Endodermal cell (in vitro differentiated cells): ENCODE measurements around the gene TMPRSS11D. TPM values are rescaled to one million over a fixed set of nuclear protein-coding genes. Genes with fewer than 3 reads are reported as not detected.

Experiments used
- DNase-seq: peaks from one replicate; pipeline ENCODE4 v3.0.0-alpha.2; 2017
- H3K27ac ChIP-seq: 2 replicates; pipeline ENCODE4 v1.5.1; 2013; ENCODE audit warnings: mild to moderate bottlenecking, low read depth, low read length, moderate library complexity
- H3K27me3 ChIP-seq: 2 replicates; pipeline ENCODE4 v1.6.1; 2013; ENCODE audit warnings: mild to moderate bottlenecking, low read length, moderate library complexity; ENCODE audit not compliant: insufficient read depth, control insufficient read depth, poor library complexity, severe bottlenecking
- H3K36me3 ChIP-seq: 2 replicates; pipeline ENCODE4 v1.7.0; 2013; ENCODE audit warnings: mild to moderate bottlenecking, low read length, moderate library complexity; ENCODE audit not compliant: control insufficient read depth, insufficient read depth
- H3K4me1 ChIP-seq: one replicate; pipeline ENCODE4 v1.7.0; 2013; ENCODE audit warnings: low read length; ENCODE audit not compliant: control insufficient read depth, insufficient read depth
- H3K4me3 ChIP-seq: 2 replicates; pipeline ENCODE4 v1.5.1; 2013; ENCODE audit warnings: mild to moderate bottlenecking, low read length, moderate library complexity
- H3K9ac ChIP-seq: 2 replicates; pipeline ENCODE4 v1.6.1; 2013; ENCODE audit warnings: mild to moderate bottlenecking, low read length, moderate library complexity; ENCODE audit not compliant: poor library complexity, severe bottlenecking; ENCODE audit errors: extremely low read depth
- H3K9me3 ChIP-seq: 2 replicates; pipeline ENCODE4 v1.6.1; 2013; ENCODE audit warnings: mild to moderate bottlenecking, low read length, moderate library complexity; ENCODE audit not compliant: control insufficient read depth
- H3K27ac Mint-ChIP-seq: 2 replicates; pipeline ENCODE4 v1.8.0; 2020; ENCODE audit warnings: mixed read lengths
- H3K27me3 Mint-ChIP-seq: 2 replicates; pipeline ENCODE4 v1.8.0; 2021; ENCODE audit warnings: mild to moderate bottlenecking, mixed read lengths; ENCODE audit not compliant: insufficient read depth
- H3K36me3 Mint-ChIP-seq: 2 replicates; pipeline ENCODE4 v1.8.0; 2020; ENCODE audit warnings: low read depth, mixed read lengths
- H3K4me1 Mint-ChIP-seq: 2 replicates; pipeline ENCODE4 v1.8.0; 2020; ENCODE audit warnings: mixed read lengths
- H3K4me3 Mint-ChIP-seq: 2 replicates; pipeline ENCODE4 v1.8.0; 2020; ENCODE audit warnings: mild to moderate bottlenecking, moderate library complexity, mixed read lengths
- H3K9me3 Mint-ChIP-seq: 2 replicates; pipeline ENCODE4 v1.8.0; 2020; ENCODE audit warnings: mild to moderate bottlenecking, mixed read lengths
- WGBS, 2 experiments: methylation state at CpG; one replicate each; pipeline versions ENCODE4 v1.1.5 to v1.1.7; 2013; ENCODE audit warnings: missing lambda C conversion rate in 2 of 2, mixed read lengths in 1 of 2; ENCODE audit not compliant: insufficient coverage in 1 of 2, insufficient read length in 1 of 2; 5-methylcytosine and 5-hydroxymethylcytosine counted together
- total RNA-seq, 2 donors: library from RNA; stranded (reverse); fragmentation: NEBNext Ultra II Directional in 1 of 2; extraction: Animal tissue kit (Norgen Biotek cat#: 25700) in 1 of 2; gene quantifications; 2 replicates in 1 of 2; 3 replicates in 1 of 2; pipeline ENCODE4 v1.2.1, GENCODE V29; 2021
- TF ChIP-seq, protein P1 (sequence below): fragments of 200-600 bp; sonication (generic); conservative IDR thresholded peaks from 2 replicates; pipeline ENCODE4 v1.5.0; 2021; ENCODE audit warnings: antibody characterized with exemption, mild to moderate bottlenecking

TMPRSS11D gene
- total RNA-seq, 2 donors from 2014 or later: not detected

DNA sequence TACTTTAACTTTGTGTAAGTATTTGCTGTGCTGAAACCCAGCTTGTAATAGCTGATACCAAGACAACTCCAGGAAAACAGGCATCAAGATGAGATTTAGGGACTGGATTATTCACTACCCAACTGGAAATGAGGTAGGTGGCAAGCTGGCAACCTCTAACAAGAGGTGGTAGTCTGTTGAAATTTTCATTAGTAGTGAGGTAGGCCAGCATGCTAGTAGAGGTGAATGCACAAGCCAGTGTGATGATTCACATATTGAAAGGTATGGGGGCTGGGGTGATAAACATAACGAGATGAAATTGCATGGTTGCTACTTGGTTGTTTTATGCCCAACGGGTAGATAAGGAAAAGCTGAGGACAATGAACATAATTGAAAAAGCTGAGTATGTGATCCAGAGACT lies 8.5 kb upstream of the TMPRSS11D start:
- H3K36me3 ChIP-seq: no peaks in the 10 kb centered on the region
- H3K27me3 ChIP-seq: no peaks in the 10 kb centered on the region
- H3K9me3 Mint-ChIP-seq: peaks cover 6% of the 10 kb centered on the region
- no peaks in the 10 kb centered on the region for H3K9me3 ChIP-seq
- no peaks in the 10 kb centered on the region for H3K27me3 Mint-ChIP-seq
- H3K4me1 ChIP-seq: peaks cover 8% of the 10 kb centered on the region
- H3K9ac ChIP-seq: no peak overlapping the region
- DNase-seq: no peak
- H3K4me3 Mint-ChIP-seq: no peak overlapping the region
- no peak overlapping the region for H3K4me3 ChIP-seq
- TF ChIP-seq, protein P1, sequence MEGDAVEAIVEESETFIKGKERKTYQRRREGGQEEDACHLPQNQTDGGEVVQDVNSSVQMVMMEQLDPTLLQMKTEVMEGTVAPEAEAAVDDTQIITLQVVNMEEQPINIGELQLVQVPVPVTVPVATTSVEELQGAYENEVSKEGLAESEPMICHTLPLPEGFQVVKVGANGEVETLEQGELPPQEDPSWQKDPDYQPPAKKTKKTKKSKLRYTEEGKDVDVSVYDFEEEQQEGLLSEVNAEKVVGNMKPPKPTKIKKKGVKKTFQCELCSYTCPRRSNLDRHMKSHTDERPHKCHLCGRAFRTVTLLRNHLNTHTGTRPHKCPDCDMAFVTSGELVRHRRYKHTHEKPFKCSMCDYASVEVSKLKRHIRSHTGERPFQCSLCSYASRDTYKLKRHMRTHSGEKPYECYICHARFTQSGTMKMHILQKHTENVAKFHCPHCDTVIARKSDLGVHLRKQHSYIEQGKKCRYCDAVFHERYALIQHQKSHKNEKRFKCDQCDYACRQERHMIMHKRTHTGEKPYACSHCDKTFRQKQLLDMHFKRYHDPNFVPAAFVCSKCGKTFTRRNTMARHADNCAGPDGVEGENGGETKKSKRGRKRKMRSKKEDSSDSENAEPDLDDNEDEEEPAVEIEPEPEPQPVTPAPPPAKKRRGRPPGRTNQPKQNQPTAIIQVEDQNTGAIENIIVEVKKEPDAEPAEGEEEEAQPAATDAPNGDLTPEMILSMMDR: no peak
- H3K27ac ChIP-seq: no peak overlapping the region
- H3K27ac Mint-ChIP-seq: no peak overlapping the region
- H3K36me3 Mint-ChIP-seq: no peaks in the 10 kb centered on the region
- peaks cover 13% of the 10 kb centered on the region for H3K4me1 Mint-ChIP-seq
- 86 to 97% methylated on average over 2 of the region's 2 CpGs for WGBS, 2 experiments

GRCh38 chr4:67891645-67892044 lies 7.8 kb upstream of the TMPRSS11D start:
- H3K9me3 Mint-ChIP-seq: peaks cover 6% of the 10 kb centered on the region
- Histone ChIP-seq H3K36me3 (no peaks in the 10 kb centered on the region), H3K9me3 (no peaks in the 10 kb centered on the region), H3K27ac (no peak overlapping the region), H3K9ac (no peak overlapping the region), H3K4me3 (no peak overlapping the region), H3K4me1 (peaks cover 8% of the 10 kb centered on the region), H3K27me3 (no peaks in the 10 kb centered on the region)
- TF ChIP-seq, protein P1: no peak
- H3K27ac Mint-ChIP-seq: no peak overlapping the region
- H3K36me3 Mint-ChIP-seq: no peaks in the 10 kb centered on the region
- peaks cover 13% of the 10 kb centered on the region for H3K4me1 Mint-ChIP-seq
- no peak overlapping the region for H3K4me3 Mint-ChIP-seq
- H3K27me3 Mint-ChIP-seq: no peaks in the 10 kb centered on the region
- no peak for DNase-seq

- Histone ChIP-seq H3K9me3 (no peaks in the 10 kb centered on the region), H3K4me3 (no peak overlapping the region), H3K27ac (no peak overlapping the region), H3K4me1 (peaks cover 3% of the 10 kb centered on the region), H3K27me3 (no peaks in the 10 kb centered on the region), H3K36me3 (no peaks in the 10 kb centered on the region), H3K9ac (no peak overlapping the region)
- 97% methylated on average over 4 of the region's 4 CpGs; no CpG with 5 or more reads in 1 of the 2 experiments for WGBS, 2 experiments
- no peak overlapping the region for H3K27ac Mint-ChIP-seq
- H3K4me3 Mint-ChIP-seq: no peak overlapping the region
- peaks cover 10% of the 10 kb centered on the region for H3K4me1 Mint-ChIP-seq
- H3K36me3 Mint-ChIP-seq: no peaks in the 10 kb centered on the region
- H3K9me3 Mint-ChIP-seq: no peaks in the 10 kb centered on the region
- TF ChIP-seq, protein P1: no peak
- DNase-seq: no peak
- H3K27me3 Mint-ChIP-seq: no peaks in the 10 kb centered on the region
Observed at GRCh38 chr4:67886281-67886680, 2.5 kb upstream of the TMPRSS11D start.
